HCT116 (cell line): ENCODE results near the gene OR5A2. TPM values are rescaled to one million over a fixed set of nuclear protein-coding genes. Genes with fewer than 3 reads are reported as not detected.

Experiments used
- ATAC-seq: fragments of 200-7000 bp; cut with Tn5 transposase; 2 replicates; pipeline ENCODE4 v1.9.1; 2020; ENCODE audit warnings: mild to moderate bottlenecking, moderate library complexity
- BruUV-seq: library from RNA; stranded (reverse); fragments of 400-500 nt; replicated peaks from 2 replicates; lab custom pipeline; 2021; lab: Mats Ljungman, UMichigan
- CTCF ChIA-PET: fragments of 300-600 bp; sonication (Branson Sonifier 250); formaldehyde crosslinking; loops from one replicate; lab custom pipeline; 2021; ENCODE audit warnings: antibody characterized with exemption; lab: Charles Lee
- POLR2A ChIA-PET: fragments of 300-600, 350-600 bp; sonication (Branson Sonifier 250); formaldehyde crosslinking; loops from one replicate; lab custom pipeline; 2021; ENCODE audit warnings: antibody characterized with exemption; lab: Charles Lee
- RAD21 ChIA-PET, 2 experiments: fragments of 300-600 bp; sonication (Branson Sonifier 250); formaldehyde crosslinking; loops; one replicate each; lab custom pipeline; 2023; ENCODE audit warnings: low total read pairs in 2 of 2; ENCODE audit not compliant: uncharacterized antibody in 2 of 2, unreplicated experiment in 2 of 2, low non-redundant PET in 1 of 2; lab: Charles Lee
- DNase-seq: peaks from one replicate; pipeline ENCODE4 v3.0.0-alpha.2; 2010; ENCODE audit warnings: low read depth, low spot score
- H2AFZ ChIP-seq: fragments of 200-600 bp; shearing (Covaris generic), sonication (generic); 2 replicates; pipeline ENCODE4 v1.6.1; 2017; ENCODE audit warnings: low read depth, mixed run types, mixed read lengths, antibody characterized with exemption, low read length; ENCODE audit not compliant: poor library complexity, severe bottlenecking
- H3K27ac ChIP-seq: 2 replicates; pipeline ENCODE4 v1.5.1; 2012; ENCODE audit warnings: low read depth, low read length
- H3K27me3 ChIP-seq: fragments of 200-600 bp; sonication (generic); 2 replicates; pipeline ENCODE4 v1.6.1; 2016; ENCODE audit warnings: mixed run types, low read length, mixed read lengths; ENCODE audit not compliant: insufficient read depth
- H3K36me3 ChIP-seq, 2 experiments: fragments of 200-500 bp in 1 of 2; fragments of 200-600 bp in 1 of 2; sonication (Bioruptor generic) in 1 of 2; sonication (generic) in 1 of 2; 2 replicates each; pipeline versions ENCODE4 v1.5.1 to v1.6.1; 2014 to 2016; ENCODE audit warnings: low read length in 2 of 2, inconsistent platforms in 1 of 2, mixed read lengths in 1 of 2, mixed run types in 1 of 2; ENCODE audit not compliant: insufficient read depth in 2 of 2, control insufficient read depth in 1 of 2
- H3K4me1 ChIP-seq, 2 experiments: fragments of 200-600 bp in 1 of 2; sonication (generic) in 1 of 2; 2 replicates each; pipeline versions ENCODE4 v1.5.1 to v1.6.1; 2012 to 2017; ENCODE audit warnings: low read length in 2 of 2, inconsistent platforms in 1 of 2, mild to moderate bottlenecking in 1 of 2, mixed read lengths in 1 of 2, mixed run types in 1 of 2, moderate library complexity in 1 of 2; ENCODE audit not compliant: insufficient read depth in 2 of 2, control insufficient read depth in 1 of 2
- H3K4me2 ChIP-seq: fragments of 200-600 bp; sonication (generic); 2 replicates; pipeline ENCODE4 v1.6.1; 2017; ENCODE audit warnings: mixed run types, low read length, mixed read lengths
- H3K4me3 ChIP-seq, 2 experiments: fragments of 200-600 bp in 1 of 2; sonication (generic) in 1 of 2; replicated peaks in 1 of 2; 2 replicates each; pipeline ENCODE4 v1.5.1; 2011 to 2016; ENCODE audit warnings: low read length in 2 of 2, control low read depth in 1 of 2, low read depth in 1 of 2, mild to moderate bottlenecking in 1 of 2, mixed read lengths in 1 of 2, mixed run types in 1 of 2
- H3K79me2 ChIP-seq: fragments of 200-600 bp; sonication (generic); 2 replicates; pipeline ENCODE4 v1.6.1; 2017; ENCODE audit warnings: mild to moderate bottlenecking, mixed run types, low read length, moderate library complexity, mixed read lengths; ENCODE audit not compliant: insufficient read depth
- H3K9ac ChIP-seq: fragments of 200-600 bp; sonication (generic); 2 replicates; pipeline ENCODE4 v1.6.1; 2016; ENCODE audit warnings: low read length, mixed read lengths
- H3K9me2 ChIP-seq: fragments of 200-600 bp; sonication (generic), shearing (Covaris generic); 2 replicates; pipeline ENCODE4 v1.6.1; 2017; ENCODE audit warnings: mixed run types, mild to moderate bottlenecking, moderate library complexity; ENCODE audit not compliant: insufficient read depth
- H3K9me3 ChIP-seq, 2 experiments: fragments of 200-500 bp in 1 of 2; fragments of 200-600 bp in 1 of 2; sonication (Bioruptor generic) in 1 of 2; sonication (generic) in 1 of 2; 2 replicates each; pipeline ENCODE4 v1.6.1; 2014 to 2017; ENCODE audit warnings: low read length in 2 of 2, mixed read lengths in 2 of 2, inconsistent platforms in 1 of 2, low read depth in 1 of 2, mild to moderate bottlenecking in 1 of 2, mixed run types in 1 of 2, moderate library complexity in 1 of 2; ENCODE audit not compliant: control insufficient read depth in 1 of 2, insufficient read depth in 1 of 2
- H4K20me1 ChIP-seq: fragments of 200-600 bp; sonication (generic), shearing (Covaris generic); 2 replicates; pipeline ENCODE4 v1.6.1; 2017; ENCODE audit warnings: mixed run types, mild to moderate bottlenecking, moderate library complexity; ENCODE audit not compliant: insufficient read depth
- EGR1 ChIP-seq: IDR thresholded peaks from 2 replicates; pipeline ENCODE4 v1.6.1; 2012; ENCODE audit warnings: low read depth
- EZH2phosphoT487 ChIP-seq: fragments of 200-600 bp; IDR thresholded peaks from 2 replicates; pipeline ENCODE4 v1.6.1; 2018; ENCODE audit warnings: antibody characterized with exemption, borderline replicate concordance
- FOSL1 ChIP-seq: IDR thresholded peaks from 2 replicates; pipeline ENCODE4 v1.6.1; 2012; ENCODE audit warnings: low read depth
- JUND ChIP-seq: IDR thresholded peaks from 2 replicates; pipeline ENCODE4 v1.6.1; 2012
- POLR2A ChIP-seq: IDR thresholded peaks from 2 replicates; pipeline ENCODE4 v1.7.0; 2011; ENCODE audit warnings: borderline replicate concordance; ENCODE audit not compliant: insufficient read depth, insufficient read length; ENCODE audit errors: extremely low read depth
- POLR2AphosphoS5 ChIP-seq: IDR thresholded peaks from 2 replicates; pipeline ENCODE4 v1.6.1; 2011; ENCODE audit warnings: mild to moderate bottlenecking, low read depth, low read length, moderate library complexity
- RAD21 ChIP-seq: IDR thresholded peaks from 2 replicates; pipeline ENCODE4 v1.6.1; 2012; ENCODE audit warnings: low read depth, mild to moderate bottlenecking
- SIN3A ChIP-seq: IDR thresholded peaks from 2 replicates; pipeline ENCODE4 v1.6.1; 2012; ENCODE audit warnings: low read depth
- SP1 ChIP-seq: IDR thresholded peaks from 2 replicates; pipeline ENCODE4 v1.6.1; 2012; ENCODE audit warnings: low read depth
- ZFX ChIP-seq: fragments of 450-650 bp; IDR thresholded peaks from 2 replicates; pipeline ENCODE4 v1.6.1; 2017
- intact Hi-C: fragments of 100-400 bp; cut with micrococcal nuclease; formaldehyde crosslinking; loops from 2 replicates; pipeline ENCODE4 v1.10.0; 2022
- total RNA-seq: library from RNA; stranded (reverse); gene quantifications from one replicate; pipeline ENCODE4 v1.2.1, GENCODE V29; 2021; ENCODE audit not compliant: unreplicated experiment
- TF ChIP-seq, protein P1 (sequence below): IDR thresholded peaks from 2 replicates; pipeline ENCODE4 v1.6.1; 2012; ENCODE audit warnings: low read depth
- TF ChIP-seq, protein P2 (sequence below), 3 experiments: fragments of 200-600 bp in 1 of 3; sonication (generic) in 1 of 3; IDR thresholded peaks in 2 of 3; conservative IDR thresholded peaks in 1 of 3; 2 replicates each; pipeline ENCODE4 v1.5.1; 2012 to 2017; ENCODE audit warnings: low read depth in 2 of 3, low read length in 2 of 3, antibody characterized with exemption in 1 of 3, borderline replicate concordance in 1 of 3, control low read depth in 1 of 3, mild to moderate bottlenecking in 1 of 3, mixed read lengths in 1 of 3, mixed run types in 1 of 3, moderate library complexity in 1 of 3; ENCODE audit not compliant: insufficient read depth in 1 of 3

The OR5A2 gene
- total RNA-seq, 1 experiment from 2014 or later = not detected

DNA sequence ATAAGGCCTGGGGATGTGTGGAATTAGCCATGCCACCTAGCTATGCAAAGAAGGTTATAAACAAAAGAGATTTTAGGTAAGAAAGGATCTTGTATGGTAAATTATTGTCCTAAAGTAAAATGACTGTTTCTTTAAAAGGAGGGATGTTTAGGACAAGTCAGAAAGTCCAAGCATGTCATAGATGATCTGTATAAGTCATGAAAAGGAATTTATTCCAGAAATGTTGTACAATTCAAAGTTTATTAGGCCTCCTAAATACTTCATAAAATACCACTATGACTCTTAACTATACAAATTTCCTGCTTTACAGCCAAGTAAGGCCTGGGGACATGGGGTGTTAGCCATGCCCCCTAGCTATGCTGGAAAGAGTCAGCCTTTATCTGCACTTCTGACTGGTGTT is 22.7 kb downstream of the OR5A2 start:
- Histone ChIP-seq H3K9ac (no peak overlapping the region), H2AFZ (no peak overlapping the region), H3K4me2 (no peak overlapping the region), H3K36me3 (no peaks in the 10 kb centered on the region), H3K4me1 (no peaks in the 10 kb centered on the region), H3K27me3 (no peaks in the 10 kb centered on the region), H3K9me3 (peaks cover 9 to 16% of the 10 kb centered on the region in 2 experiments; a peak in 2 of 4 replicates), H3K9me2 (no peaks in the 10 kb centered on the region), H3K79me2 (no peaks in the 10 kb centered on the region), H4K20me1 (no peaks in the 10 kb centered on the region), H3K4me3 (no peak overlapping the region), H3K27ac (no peak overlapping the region)
- BruUV-seq = no TSS peak
- POLR2A ChIA-PET = no interaction called here
- TF ChIP-seq SIN3A (no peak), ZFX (no peak), POLR2AphosphoS5 (no peak), EGR1 (no peak), POLR2A (no peak), RAD21 (no peak), SP1 (no peak), EZH2phosphoT487 (no peak), FOSL1 (no peak)
- TF ChIP-seq, protein P1, sequence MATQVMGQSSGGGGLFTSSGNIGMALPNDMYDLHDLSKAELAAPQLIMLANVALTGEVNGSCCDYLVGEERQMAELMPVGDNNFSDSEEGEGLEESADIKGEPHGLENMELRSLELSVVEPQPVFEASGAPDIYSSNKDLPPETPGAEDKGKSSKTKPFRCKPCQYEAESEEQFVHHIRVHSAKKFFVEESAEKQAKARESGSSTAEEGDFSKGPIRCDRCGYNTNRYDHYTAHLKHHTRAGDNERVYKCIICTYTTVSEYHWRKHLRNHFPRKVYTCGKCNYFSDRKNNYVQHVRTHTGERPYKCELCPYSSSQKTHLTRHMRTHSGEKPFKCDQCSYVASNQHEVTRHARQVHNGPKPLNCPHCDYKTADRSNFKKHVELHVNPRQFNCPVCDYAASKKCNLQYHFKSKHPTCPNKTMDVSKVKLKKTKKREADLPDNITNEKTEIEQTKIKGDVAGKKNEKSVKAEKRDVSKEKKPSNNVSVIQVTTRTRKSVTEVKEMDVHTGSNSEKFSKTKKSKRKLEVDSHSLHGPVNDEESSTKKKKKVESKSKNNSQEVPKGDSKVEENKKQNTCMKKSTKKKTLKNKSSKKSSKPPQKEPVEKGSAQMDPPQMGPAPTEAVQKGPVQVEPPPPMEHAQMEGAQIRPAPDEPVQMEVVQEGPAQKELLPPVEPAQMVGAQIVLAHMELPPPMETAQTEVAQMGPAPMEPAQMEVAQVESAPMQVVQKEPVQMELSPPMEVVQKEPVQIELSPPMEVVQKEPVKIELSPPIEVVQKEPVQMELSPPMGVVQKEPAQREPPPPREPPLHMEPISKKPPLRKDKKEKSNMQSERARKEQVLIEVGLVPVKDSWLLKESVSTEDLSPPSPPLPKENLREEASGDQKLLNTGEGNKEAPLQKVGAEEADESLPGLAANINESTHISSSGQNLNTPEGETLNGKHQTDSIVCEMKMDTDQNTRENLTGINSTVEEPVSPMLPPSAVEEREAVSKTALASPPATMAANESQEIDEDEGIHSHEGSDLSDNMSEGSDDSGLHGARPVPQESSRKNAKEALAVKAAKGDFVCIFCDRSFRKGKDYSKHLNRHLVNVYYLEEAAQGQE = no peak
- CTCF ChIA-PET = no interaction called here
- RAD21 ChIA-PET = no interaction called here
- ATAC-seq (no peak), DNase-seq (no peak)
- intact Hi-C loops = no loop called here

DNA sequence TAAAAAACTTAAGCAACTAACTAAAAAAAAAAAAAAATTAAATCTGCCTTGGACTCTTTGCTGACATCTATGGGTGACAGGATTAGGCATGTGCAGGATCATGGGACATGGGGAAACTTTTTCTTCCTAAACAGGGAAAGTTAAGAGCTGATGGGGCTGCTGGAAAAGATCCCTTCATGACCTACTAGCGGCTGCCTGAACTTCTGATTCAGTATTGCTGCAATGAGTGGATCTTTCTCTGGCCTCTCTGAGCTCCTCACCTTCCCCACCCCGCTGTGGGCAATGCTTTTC is 25.0 kb downstream of the OR5A2 start:
- Histone ChIP-seq H3K79me2 (no peaks in the 10 kb centered on the region), H3K4me2 (no peak overlapping the region), H3K36me3 (no peaks in the 10 kb centered on the region), H3K27ac (no peak overlapping the region), H4K20me1 (no peaks in the 10 kb centered on the region), H2AFZ (no peak overlapping the region), H3K9me2 (no peaks in the 10 kb centered on the region), H3K9ac (no peak overlapping the region), H3K4me1 (no peaks in the 10 kb centered on the region), H3K9me3 (peaks cover 9 to 16% of the 10 kb centered on the region in 2 experiments; a peak in 2 of 4 replicates), H3K4me3 (no peak overlapping the region), H3K27me3 (no peaks in the 10 kb centered on the region)
- TF ChIP-seq, protein P2, sequence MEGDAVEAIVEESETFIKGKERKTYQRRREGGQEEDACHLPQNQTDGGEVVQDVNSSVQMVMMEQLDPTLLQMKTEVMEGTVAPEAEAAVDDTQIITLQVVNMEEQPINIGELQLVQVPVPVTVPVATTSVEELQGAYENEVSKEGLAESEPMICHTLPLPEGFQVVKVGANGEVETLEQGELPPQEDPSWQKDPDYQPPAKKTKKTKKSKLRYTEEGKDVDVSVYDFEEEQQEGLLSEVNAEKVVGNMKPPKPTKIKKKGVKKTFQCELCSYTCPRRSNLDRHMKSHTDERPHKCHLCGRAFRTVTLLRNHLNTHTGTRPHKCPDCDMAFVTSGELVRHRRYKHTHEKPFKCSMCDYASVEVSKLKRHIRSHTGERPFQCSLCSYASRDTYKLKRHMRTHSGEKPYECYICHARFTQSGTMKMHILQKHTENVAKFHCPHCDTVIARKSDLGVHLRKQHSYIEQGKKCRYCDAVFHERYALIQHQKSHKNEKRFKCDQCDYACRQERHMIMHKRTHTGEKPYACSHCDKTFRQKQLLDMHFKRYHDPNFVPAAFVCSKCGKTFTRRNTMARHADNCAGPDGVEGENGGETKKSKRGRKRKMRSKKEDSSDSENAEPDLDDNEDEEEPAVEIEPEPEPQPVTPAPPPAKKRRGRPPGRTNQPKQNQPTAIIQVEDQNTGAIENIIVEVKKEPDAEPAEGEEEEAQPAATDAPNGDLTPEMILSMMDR (IDR thresholded peaks at IDR 0.05 in 2 of 3, conservative IDR thresholded peaks at IDR 0.05 in 1 of 3; ENCODE audit: borderline replicate concordance in 1 of 3, insufficient read depth in 1 of 3, low read depth in 2 of 3, low read length in 2 of 3) = peak in 1 of 3 experiments; percentile 27; a peak in 3 of 6 replicates
- no peak for TF ChIP-seq JUND
- ChIA-PET POLR2A (no interaction called here), RAD21 (no interaction called here), CTCF (interaction anchor here (1.4 kb wide), 1 partner anchor 12 kb away, joined by 3 read pairs; no protein-coding TSS in a partner anchor)
- ATAC-seq = no peak
- intact Hi-C loops = no loop called here
- no TSS peak for BruUV-seq
- no peak for DNase-seq
